HG02870 (cell line): Measurements from ENCODE around the gene OR2T33.
"Not testable (repeated sequence)": the region's sequence is repeated elsewhere in the genome, so short reads cannot be mapped to it uniquely, and the experiment has no call there.

Experiments
- ATAC-seq: cut with Tn5 transposase; IDR thresholded peaks from one replicate; pipeline ENCODE4 v1.9.1; 2021; ENCODE audit warnings: mild to moderate bottlenecking, moderate library complexity; ENCODE audit not compliant: unreplicated experiment

The OR2T33 gene, protein sequence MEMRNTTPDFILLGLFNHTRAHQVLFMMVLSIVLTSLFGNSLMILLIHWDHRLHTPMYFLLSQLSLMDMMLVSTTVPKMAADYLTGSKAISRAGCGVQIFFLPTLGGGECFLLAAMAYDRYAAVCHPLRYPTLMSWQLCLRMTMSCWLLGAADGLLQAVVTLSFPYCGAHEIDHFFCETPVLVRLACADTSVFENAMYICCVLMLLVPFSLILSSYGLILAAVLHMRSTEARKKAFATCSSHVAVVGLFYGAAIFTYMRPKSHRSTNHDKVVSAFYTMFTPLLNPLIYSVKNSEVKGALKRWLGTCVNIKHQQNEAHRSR

GRCh38 chr1:248277876-248278275, at the start of gene OR2T33:
Gene OR2T33 (minus strand): TSS chr1:248277976. CDS start chr1:248273814, 4,162 bp downstream.
- no peak for ATAC-seq

DNA sequence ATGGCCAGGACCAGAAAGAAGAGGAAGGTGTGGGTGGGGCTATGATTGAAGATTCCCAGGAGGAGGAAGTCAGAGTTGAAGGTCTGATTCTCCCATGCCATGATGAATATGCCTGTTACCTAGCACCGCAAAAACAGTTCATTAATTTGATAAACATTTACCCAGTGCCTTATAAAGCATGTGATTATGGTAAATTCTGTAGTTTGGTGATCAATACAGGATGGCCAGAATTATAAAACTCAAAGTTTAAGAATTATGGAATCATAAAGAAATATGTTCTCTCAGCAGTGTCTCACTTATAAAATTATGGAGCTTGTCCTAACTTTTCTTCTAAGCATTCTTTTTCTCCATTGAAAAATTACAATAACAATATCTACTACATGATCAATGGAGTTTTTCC, 46.7 kb upstream of the OR2T33 start, which contains the start of gene OR2M7:
TSS of gene OR2M7 (minus strand) at position 101 of the 400 bp plus-strand sequence. CDS start at position 101, 0 bp downstream.
- no peak for ATAC-seq

- ATAC-seq, result no peak
Measured at GRCh38 chr1:248316796-248317195, 39.0 kb upstream of the OR2T33 start.

DNA sequence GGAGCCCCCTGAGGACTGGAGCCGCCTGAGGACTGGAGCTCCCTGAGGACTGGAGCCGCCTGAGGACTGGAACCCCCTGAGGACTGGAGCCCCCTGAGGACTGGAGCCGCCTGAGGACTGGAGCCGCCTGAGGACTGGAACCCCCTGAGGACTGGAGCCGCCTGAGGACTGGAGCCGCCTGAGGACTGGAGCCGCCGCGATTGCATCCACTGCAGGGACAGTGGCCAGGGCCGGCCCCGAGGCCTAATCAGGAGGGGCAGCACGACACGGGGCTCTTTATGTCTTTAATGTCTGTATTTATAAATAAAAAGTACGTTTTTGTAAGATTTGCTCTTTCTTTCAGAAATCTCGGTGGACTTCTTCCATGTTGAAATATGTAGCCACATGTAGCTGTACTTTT, 29.0 kb upstream of the OR2T33 start:
- ATAC-seq, result not testable (repeated sequence)

GRCh38 chr1:248306103-248306502, 28.3 kb upstream of the OR2T33 start:
- ATAC-seq, result no peak

DNA sequence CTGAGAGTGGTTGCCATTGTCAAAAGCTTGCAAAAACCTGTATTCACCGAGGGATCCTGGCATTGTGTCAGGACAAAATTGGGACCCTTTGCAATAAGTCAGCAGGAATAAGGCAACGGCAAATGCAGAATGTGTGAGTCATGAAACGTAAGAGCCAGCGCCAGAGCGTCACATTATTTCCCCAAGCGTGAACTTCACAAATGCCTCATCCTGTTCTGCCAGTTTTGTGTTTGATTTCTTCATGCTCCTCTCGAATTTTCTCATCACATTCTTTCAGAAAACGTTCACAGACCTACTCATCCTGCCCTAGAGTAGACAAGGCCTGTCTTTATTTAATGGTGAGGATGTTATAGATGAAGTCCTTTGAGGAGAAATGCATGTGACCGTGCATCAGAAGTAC, 27.9 kb upstream of the OR2T33 start:
- ATAC-seq, result not testable (repeated sequence)

GRCh38 chr1:248303324-248303723, 25.5 kb upstream of the OR2T33 start, which contains the start of gene OR2T12:
Gene OR2T12 (minus strand): TSS chr1:248303424. CDS start chr1:248295578, 7,846 bp downstream.
- no peak for ATAC-seq

GRCh38 chr1:248288391-248288790, 10.6 kb upstream of the OR2T33 start:
- ATAC-seq, result no peak

- ATAC-seq, result not testable (repeated sequence)
Measured at GRCh38 chr1:248273225-248273624, 4.6 kb downstream of the OR2T33 start.

DNA sequence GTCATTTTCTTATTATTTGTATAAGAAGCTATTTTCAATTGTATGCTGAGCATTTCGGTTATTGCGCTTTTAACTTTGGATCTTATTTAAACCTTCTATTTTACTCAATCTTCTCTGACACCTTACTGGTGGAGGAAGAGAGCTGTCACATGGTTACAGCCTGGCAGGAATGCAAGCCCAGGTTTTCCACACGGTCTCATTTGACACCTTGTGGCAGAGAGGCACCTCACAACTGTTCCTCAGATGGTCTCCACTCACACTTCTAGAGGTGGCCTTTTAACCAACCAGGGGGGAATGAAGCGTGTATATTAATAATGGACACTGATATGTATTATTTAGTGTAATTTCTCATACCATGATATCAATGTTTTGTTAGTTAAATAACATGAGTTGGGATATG, 9.6 kb downstream of the OR2T33 start:
- no peak for ATAC-seq

DNA sequence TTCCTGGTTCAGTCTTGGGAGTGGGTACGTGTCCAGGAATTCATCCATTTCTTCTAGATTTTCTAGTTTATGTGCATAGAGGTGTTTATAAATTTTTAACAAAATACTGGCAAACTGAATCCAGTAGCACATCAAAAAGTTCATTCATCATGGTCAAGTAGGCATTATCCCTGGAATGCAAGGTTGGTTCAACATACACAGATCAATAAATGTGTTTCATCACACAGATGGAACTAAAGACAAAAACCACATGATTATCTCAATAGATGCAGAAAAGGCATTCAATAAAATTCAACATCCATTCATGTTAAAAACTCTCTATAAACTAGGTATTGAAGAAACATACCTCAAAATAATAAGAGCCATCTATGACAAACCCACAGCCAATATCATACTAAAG, 18.5 kb downstream of the OR2T33 start:
- ATAC-seq, result not testable (repeated sequence)

DNA sequence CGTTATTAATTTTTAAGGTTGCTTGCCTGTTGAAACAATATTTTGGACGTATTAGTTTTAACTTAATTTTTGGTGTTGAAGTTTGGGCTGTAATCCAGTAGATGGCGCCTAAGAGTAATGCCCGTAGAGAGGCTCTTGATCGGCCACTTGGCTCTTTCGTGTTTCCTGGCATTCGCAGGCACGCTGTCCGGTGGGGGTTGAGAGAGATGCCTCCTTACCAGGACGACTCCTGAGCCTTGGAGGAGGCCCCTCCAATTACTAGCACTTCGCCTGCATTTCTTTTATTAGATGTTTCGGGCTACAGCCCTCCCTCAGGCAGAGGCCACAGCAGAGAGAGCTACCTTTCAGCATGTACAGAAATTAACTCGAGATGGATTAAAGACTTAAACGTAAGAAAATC, 34.6 kb downstream of the OR2T33 start:
- ATAC-seq, result peak; percentile 80

DNA sequence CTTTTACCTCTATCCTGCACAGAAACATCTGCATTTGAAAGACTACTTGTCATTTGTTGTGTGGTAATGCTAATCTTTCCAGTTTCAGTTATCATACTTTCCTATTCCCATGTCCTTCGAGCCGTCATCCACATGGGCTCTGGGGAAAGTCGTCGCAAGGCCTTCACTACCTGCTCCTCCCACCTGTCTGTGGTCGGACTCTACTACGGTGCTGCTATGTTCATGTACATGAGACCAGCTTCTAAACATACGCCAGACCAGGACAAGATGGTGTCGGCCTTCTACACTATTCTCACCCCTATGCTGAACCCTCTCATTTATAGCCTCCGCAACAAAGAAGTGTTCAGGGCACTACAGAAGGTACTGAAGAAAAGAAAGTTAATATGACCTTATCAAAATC, 38.3 kb downstream of the OR2T33 start:
- no peak for ATAC-seq

- no peak for ATAC-seq
Measured at GRCh38 chr1:248231117-248231516, 46.7 kb downstream of the OR2T33 start, which contains the start of gene OR2M4. Gene OR2M4 (plus strand): TSS chr1:248231417. CDS start chr1:248238929, 7,512 bp downstream.

- ATAC-seq, result no peak
Measured at GRCh38 chr1:248229360-248229908, 48.3 kb downstream of the OR2T33 start.

- no peak for ATAC-seq
Measured at GRCh38 chr1:248225537-248225936, 52.2 kb downstream of the OR2T33 start.
